ENCODE results near the gene IPO4. TPM values are rescaled to one million over a fixed set of nuclear protein-coding genes. Genes with fewer than 3 reads are reported as not detected.

IPO4 gene
- total RNA-seq, 4 donors from 2014 or later = 12.1 to 60.0 (median 17.3) TPM

- no peak for TF ChIP-seq CTCF (IDR thresholded peaks at IDR 0.05; ENCODE audit: low read depth)
Observed at GRCh38 chr14:24224618-24225071, 36.0 kb upstream of the IPO4 start.

DNA sequence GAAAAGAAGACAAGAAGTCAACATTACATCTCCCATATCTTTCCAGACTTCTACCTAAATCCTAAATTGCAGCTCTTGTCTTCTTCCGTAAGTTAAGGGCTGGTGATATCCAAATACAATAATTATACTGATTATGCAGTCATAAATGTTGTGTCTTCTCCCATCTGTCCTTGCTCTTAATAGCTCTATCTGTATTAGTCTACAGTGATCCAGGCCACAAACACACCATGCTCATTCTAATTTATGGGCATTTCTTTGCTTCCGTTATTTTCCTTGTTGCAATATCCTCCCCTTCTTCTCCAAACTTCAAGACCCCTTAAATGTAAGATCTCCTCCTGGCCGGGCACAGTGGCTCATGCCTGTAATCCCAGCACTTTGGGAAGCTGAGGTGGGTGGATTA, 30.9 kb upstream of the IPO4 start:
- no peak for TF ChIP-seq CTCF (IDR thresholded peaks at IDR 0.05; ENCODE audit: low read depth)

DNA sequence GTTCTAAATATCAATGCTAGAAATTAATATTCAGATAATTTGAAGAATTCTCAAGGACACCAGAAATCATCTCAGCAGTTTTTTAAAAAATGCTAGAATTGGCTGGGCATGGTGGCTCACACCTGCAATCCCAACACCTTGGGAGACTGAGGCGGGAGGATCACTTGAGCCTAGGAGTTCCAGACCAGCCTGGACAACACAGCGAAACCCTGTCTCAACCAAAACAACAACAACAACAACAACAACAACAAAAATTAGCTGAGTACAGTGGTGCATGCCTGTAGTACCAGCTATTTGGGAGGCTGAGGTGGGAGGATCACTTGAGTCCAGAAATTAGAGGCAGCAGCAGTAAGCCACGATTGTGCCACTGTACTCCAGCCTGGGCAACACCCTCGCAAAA, 30.5 kb upstream of the IPO4 start:
- TF ChIP-seq CTCF (IDR thresholded peaks at IDR 0.05; ENCODE audit: low read depth) = no peak

DNA sequence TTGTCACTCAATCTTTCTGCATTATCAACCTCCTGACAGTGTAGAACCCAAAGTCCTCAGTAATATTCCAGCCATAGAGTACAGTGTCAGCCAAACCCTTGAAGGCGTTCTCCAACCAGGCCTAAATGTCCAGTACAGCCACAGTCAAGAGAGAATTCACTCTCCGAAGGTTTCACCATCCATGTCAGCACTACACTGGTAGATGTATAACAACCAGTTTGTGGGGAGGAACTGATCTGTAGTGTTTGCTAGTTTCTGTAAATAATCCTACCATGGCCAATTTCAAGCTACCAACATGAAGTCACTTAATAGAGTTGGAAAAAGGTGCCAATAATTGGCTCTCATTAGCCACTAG, 27.7 kb upstream of the IPO4 start:
- TF ChIP-seq CTCF (IDR thresholded peaks at IDR 0.05; ENCODE audit: low read depth) = no peak

GRCh38 chr14:24215495-24216344, 27.1 kb upstream of the IPO4 start, which contains the start of gene MDP1:
Gene MDP1, minus strand, starts transcription at chr14:24216066. Its CDS starts 111 bp downstream, at chr14:24215955.
- TF ChIP-seq CTCF (IDR thresholded peaks at IDR 0.05; ENCODE audit: low read depth) = no peak

DNA sequence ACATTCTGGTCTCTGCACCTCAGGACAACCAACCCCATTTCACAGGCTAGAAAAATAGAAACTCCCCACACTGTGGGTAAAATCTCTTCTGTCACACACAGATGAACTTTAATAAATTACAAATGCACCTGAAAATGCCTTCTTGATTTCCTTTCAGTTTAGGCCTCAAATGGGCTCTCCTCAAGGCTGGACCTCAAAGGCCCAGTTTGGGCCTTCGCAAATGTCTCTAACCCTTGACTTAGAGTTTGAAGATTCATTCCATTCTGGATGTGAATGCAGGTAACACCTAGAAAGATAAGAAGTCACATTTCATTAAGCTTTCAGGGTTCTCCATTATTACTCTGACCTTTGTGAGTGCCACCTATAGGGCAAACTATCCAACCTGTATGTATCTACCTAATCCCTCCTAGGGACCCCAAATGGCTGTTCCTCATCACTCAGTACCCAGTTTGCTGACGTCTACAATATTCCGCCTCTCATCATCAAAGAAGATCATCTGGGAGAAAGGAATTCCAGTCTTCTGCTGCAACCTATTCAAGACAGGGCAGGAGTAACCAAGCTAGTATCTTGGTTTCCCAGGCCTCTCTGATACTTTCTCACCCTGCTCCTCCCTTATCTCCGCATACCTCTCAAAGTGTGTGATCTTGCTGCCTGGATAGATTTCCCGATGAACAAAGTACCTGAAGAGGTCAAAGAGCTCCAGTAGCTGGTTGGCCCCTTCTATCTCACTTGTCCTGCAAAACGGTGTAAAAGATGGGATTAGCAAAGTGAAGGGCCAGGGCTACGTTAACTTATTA, 25.4 kb upstream of the IPO4 start:
- TF ChIP-seq CTCF (IDR thresholded peaks at IDR 0.05; ENCODE audit: low read depth) = no peak

Measured in subcutaneous adipose tissue (tissue), 4 donors.